H7 (cell line): ENCODE measurements around the gene TUFM. TPM values are rescaled to one million over a fixed set of nuclear protein-coding genes. Genes with fewer than 3 reads are reported as not detected.
A peak's percentile ranks its signal among the peaks of the same experiment; 100 is the strongest.
"Not testable (repeated sequence)": the region's sequence is repeated elsewhere in the genome, so short reads cannot be mapped to it uniquely, and the experiment has no call there.

ENCODE experiments used
- DNase-seq: peaks from one replicate; pipeline ENCODE4 v3.0.0; 2012
- H3K27me3 ChIP-seq: 2 replicates; pipeline ENCODE4 v1.6.0; 2011; ENCODE audit warnings: mild to moderate bottlenecking, low read length; ENCODE audit not compliant: control insufficient read depth, insufficient read depth
- H3K36me3 ChIP-seq: replicated peaks from 2 replicates; pipeline ENCODE4 v1.5.1; 2011; ENCODE audit warnings: low read length; ENCODE audit not compliant: control insufficient read depth, insufficient read depth
- H3K4me3 ChIP-seq: 2 replicates; pipeline ENCODE4 v1.5.1; 2011; ENCODE audit warnings: low read depth, mild to moderate bottlenecking, control low read depth, low read length, moderate library complexity; ENCODE audit not compliant: insufficient read depth
- total RNA-seq: library from RNA; depleted of rRNA; stranded (reverse); fragments of >200 nt; shearing (Covaris generic); gene quantifications from 2 replicates; pipeline ENCODE4 v1.2.3, GENCODE V29; 2014

Gene TUFM
- total RNA-seq, 1 experiment from 2014 or later, result 299 TPM

DNA sequence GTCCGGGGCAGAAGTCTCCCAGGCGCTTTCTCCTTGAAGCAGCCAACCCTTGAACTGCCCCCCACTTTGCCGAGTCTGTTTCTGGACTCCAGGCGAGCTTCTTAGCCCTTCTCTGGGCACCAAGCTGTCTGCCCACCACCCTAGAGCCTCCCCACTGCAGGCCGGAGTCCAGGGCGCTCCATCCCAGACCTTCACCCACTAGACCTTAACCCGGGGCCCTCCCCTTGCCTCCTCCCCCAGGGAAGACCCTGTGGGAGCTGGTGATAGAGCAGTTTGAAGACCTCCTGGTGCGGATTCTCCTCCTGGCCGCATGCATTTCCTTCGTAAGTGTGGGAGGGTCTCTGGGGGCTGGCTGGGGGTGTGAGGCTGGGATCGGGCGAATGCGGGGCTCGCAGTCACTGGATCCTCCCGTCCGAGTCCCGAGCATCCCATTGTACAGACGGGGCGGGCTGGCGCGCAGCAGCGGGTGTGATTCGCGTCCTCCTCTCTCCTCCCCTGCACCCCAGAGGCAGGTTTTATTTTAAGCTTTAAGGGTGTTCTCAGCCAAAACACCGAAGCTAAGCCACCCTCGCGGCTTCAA is 33.2 kb upstream of the TUFM start:
- DNase-seq, result no peak
- H3K4me3 ChIP-seq, result peak overlapping the region; percentile 73
- no peaks in the 10 kb centered on the region; the same call in 1 of the 2 replicates for H3K36me3 ChIP-seq
- H3K27me3 ChIP-seq, result peaks cover 13% of the 10 kb centered on the region

DNA sequence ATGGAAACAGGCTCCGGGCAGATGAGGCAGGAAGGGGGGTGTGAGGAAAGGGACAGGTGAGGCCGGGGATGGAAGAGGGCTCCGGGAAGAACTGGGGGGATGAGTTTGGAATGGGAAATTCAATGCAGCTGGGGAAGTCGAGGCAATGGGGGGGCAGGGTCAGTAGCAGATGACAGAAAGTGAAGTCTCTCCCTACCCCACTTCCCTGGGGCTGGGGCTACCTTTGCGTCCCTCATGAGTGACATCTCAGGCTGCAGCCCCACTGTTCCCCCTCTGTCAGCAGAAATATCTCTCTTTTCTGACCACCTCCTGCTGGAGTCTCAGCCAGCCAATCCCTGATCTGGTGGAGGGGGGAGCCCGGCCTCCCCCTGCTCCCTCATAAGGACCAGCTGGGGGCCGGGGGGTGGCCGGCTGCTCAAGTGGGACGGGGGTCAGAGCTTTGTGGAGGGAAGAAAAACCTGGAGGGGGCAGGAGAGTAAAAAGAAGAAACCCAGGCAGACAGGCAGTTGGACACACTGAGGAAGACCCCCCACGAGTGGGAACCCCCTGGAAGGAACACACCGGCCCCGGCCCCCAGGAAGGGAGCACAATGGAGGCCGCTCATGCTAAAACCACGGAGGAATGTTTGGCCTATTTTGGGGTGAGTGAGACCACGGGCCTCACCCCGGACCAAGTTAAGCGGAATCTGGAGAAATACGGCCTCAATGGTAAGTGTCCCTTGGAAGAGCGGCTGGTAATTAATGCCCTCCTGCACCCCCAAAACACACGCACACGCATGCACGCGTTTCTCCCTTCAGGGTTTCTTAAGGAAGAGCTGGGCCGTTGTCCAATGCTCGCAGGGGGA is 32.2 kb upstream of the TUFM start, which contains the start of gene ATP2A1:
Gene ATP2A1, plus strand, starts transcription at position 406 of the 844 bp plus-strand sequence. Its CDS starts 184 bp downstream, at position 590.
- peak; percentile 47 for DNase-seq
- peak within 1 kb of the TSS; percentile 73 for H3K4me3 ChIP-seq
- H3K27me3 ChIP-seq, result peaks cover 13% of the 10 kb centered on the region
- peaks cover 2% of the 10 kb centered on the region for H3K36me3 ChIP-seq

DNA sequence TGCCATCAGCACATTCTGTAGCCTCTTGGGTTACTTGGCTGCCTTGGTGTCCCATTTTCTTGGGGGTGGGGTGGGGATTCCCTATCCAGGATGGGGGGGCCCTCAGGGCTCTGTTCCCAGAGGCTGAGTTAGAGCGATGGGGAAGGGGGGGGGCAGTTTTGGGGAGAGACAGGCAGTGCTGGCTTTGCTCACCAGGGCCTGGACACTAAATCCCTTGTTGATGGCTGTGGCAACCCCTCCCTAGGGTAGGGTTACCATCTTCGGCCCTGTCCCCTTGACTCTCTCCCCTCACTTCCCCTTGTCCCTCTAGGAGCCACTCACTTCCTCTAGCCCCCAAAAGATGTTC is 31.5 kb upstream of the TUFM start:
- peak; percentile 60 for DNase-seq
- H3K27me3 ChIP-seq, result peaks cover 13% of the 10 kb centered on the region
- H3K36me3 ChIP-seq, result peaks cover 2% of the 10 kb centered on the region
- no peak overlapping the region for H3K4me3 ChIP-seq

DNA sequence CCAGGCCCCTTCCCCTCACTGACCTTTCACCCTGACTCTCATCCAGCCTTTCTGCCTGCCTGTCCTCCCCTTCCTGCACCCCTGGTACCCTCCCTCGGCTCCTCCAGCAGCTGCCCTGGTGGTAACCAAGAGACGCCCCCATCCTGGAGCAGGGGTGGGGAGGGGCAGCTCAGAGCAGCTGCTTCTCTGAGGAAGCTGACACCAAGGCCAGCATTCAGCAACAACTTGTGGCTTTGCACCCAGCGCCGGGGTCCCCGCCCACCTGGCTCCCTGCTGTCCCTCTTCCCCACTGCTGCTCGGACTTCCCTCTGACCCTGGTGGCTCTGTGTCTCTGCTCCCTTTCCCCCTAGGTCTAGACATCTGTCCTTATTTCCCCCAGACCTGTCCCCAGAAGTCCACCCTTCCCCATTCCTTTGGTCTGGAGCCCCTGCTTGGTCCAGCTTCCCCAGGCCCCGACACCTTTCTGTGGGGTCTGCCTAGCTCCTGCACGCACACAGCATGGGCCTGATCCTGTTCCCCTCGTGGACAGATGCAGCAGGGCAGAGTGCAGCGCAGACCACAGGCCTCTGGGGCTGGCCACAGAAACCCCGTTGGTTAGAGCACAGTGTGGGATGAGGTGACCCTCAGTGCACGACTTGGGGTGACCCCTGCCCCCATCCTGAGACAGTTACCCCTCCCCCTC is 31.0 kb upstream of the TUFM start:
- H3K36me3 ChIP-seq, result peaks cover 2% of the 10 kb centered on the region
- H3K27me3 ChIP-seq, result peaks cover 13% of the 10 kb centered on the region
- no peak overlapping the region for H3K4me3 ChIP-seq
- DNase-seq, result peak; percentile 69

DNA sequence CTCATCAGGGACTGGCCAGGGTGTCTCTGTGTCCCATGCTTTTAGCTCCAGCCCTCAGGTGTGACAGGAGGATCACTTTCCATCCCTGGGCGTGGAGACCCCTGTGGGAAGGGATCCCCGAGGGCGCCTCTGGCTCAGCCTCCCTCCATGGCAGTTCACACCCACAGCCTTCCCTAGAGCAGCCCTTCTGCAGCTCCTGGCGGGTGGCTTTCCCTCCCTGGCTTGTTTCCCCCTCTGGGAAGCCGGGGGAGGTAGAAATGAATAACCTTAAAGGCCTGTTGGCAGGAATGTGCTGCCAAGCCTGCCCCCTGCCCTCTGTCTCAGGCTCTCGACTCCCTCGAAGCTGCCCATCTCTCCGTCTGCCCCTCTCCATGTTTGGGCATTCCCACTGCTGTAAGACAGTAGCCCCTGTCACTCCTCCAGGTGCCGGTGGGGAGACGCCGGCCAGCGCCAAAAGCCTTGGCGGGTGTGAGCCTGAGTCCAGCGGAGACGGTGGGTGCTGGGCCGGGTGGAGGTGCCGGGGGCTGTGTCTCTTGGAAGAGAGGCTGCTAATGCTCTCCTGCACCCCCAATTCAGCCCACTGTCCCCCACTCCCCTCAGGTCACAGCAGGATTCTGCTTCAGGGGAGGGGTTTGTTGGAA is 30.0 kb upstream of the TUFM start:
- Histone ChIP-seq H3K4me3 (no peak overlapping the region), H3K36me3 (peaks cover 3% of the 10 kb centered on the region), H3K27me3 (peaks cover 11% of the 10 kb centered on the region)
- DNase-seq, result peak; percentile 67

DNA sequence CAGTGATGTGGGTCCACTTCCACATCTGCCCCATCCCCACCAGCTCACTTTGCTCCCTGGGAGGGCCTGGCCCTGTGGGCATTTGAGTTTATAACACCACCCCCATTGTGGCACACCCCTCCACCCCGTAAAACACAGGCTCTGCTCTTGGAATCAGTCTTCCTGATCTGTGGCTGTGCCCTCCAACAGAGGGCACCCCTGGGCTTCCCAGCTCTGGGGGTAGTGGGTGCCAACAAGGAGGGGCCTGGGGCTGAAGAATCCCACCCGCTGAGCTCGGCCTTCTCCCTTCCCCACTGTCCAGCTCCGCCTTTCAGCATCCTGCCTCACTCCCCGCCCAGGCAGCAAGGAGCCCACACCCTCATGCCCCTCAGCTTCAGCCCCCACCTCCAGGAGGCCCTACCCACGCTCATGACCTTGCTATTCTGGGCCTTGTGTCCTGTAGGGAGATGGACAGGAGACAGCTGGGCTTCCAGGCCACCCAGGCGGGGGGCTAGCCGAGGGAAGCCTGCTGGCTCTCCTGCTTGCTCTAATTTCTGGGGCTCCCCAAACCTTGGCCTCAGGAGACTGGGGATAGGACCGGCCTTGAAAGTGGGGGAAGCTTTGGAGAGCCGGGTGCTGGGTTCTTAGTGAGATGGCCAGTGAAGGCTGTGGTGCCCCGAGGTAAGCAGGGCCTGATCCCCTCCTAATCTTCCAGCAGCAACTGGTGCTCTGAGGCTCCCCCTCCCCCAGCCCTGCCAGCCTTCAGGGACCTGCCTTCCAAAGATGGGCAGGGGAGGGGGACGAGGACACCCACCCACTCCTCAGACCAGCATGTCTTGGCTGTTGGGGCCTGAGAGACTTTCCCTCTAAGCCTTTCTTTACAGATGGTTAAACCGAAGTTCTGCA is 29.2 kb upstream of the TUFM start:
- peaks cover 3% of the 10 kb centered on the region for H3K27me3 ChIP-seq
- H3K36me3 ChIP-seq, result peaks cover 7% of the 10 kb centered on the region
- H3K4me3 ChIP-seq, result no peak overlapping the region
- peak; percentile 64 for DNase-seq

DNA sequence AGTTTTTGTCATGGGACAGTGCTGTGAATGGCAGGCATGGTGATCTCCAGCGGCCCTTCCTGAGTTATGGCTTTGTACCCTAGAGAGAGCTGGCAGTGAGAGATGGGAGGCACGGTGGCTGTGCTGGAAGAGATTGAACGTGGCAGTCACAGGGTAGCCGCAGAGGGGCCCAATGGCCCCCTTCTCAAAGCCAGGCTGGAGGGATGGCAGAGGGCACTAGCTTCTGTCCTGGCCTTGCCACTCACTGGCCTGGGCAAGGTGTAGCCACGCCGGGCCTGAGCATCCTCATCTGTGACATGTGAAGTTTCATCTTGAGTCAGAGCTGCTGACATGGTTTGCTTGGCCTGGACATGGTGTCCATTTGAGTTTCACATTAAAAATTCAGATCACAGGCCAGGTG is 28.3 kb upstream of the TUFM start:
- DNase-seq, result peak; percentile 24
- peaks cover 2% of the 10 kb centered on the region; the same call in 1 of the 2 replicates for H3K27me3 ChIP-seq
- peaks cover 16% of the 10 kb centered on the region for H3K36me3 ChIP-seq
- no peak overlapping the region for H3K4me3 ChIP-seq

DNA sequence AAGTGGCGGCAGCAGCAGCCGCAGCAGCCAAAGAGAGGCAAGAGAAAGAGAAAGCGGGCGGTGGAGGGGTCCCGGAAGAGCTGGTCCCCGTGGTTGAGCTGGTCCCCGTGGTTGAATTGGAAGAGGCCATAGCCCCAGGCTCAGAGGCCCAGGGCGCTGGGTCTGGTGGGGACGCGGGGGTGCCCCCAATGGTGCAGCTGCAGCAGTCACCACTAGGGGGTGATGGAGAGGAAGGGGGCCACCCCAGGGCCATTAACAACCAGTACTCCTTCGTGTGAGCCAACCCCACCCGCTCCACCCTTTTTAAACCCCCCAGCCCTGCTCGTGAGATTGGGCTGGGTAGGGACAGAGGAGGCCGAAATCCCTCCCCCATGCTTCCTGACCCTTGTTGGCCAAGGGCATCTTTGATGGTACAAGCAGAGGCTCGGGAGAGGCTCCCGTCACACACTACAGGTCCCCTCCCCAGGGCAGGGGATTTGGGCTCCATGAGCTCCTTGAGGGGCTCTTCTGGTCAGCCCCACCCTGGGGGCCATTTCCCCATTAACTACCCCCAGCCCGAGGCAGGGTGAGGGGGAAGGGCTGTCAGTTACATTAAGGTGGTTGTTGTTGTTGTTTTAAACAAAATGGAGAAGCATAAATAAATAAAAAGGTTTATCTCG is 27.5 kb upstream of the TUFM start:
- DNase-seq, result peak; percentile 96
- Histone ChIP-seq H3K27me3 (peaks cover under 1% of the 10 kb centered on the region; the same call in 1 of the 2 replicates), H3K36me3 (peaks cover 23% of the 10 kb centered on the region), H3K4me3 (no peak overlapping the region)

DNA sequence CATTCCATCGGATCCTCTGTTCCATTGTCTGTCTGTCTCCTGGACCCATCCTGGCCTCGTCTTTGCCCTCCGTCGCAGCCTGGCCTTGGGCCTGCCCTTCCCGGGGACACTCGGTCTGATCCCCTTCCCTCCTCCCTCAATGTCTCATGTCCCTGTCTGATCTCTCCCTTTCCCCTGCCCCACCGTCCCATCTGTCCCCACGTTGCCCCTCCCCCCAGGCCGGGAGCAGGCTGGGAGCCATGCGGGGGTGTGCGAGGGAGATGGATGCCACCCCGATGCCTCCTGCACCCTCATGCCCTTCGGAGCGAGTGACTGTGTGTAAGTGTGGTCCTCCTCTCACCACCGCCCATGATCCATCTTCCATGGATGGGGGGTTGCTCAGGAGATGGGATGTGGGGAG is 26.8 kb upstream of the TUFM start:
- no peak overlapping the region for H3K4me3 ChIP-seq
- H3K36me3 ChIP-seq, result peaks cover 23% of the 10 kb centered on the region
- peak; percentile 62 for DNase-seq
- H3K27me3 ChIP-seq, result no peaks in the 10 kb centered on the region

DNA sequence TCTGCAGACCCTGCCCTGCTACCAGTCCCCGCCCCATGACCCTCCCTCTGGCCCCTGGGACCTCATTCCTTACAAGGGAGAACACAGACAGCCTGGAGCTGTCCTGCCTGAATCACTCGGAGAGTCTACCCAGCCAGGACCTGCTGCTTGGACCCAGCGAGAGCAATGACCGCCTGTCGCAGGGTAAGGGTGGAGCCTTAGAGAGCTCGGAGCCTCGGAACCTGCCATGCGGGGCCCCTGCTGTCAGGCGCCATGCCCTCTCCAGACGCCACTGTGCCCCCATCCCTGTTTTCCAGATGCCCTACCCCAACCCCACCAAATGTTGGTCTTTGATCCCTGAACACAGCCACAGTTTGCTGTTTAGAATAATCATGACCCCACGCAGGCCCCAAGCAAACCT is 23.1 kb upstream of the TUFM start:
- DNase-seq, result no peak
- Histone ChIP-seq H3K4me3 (no peak overlapping the region), H3K27me3 (no peaks in the 10 kb centered on the region), H3K36me3 (peaks cover 28% of the 10 kb centered on the region)

DNA sequence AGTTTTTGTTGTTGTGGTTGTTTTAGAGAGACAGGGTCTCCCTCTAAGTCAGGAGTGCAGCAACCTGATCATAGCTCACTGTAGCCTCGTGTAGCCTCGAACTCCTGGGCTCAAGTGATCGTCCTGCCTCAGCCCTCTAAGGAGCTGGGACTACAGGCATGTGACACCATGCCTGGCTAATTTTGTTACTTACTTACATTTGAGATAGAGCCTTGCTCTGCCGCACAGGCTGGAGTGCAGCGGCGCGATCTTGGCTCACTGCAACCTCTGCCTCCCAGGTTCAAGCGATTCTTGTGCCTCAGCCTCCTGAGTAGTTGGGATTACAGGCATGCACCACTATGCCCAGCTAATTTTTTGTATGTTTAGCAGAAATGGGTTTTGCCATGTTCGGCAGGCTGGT is 21.5 kb upstream of the TUFM start:
- not testable (repeated sequence) for H3K27me3 ChIP-seq, H3K4me3 ChIP-seq, DNase-seq
- H3K36me3 ChIP-seq, result peaks cover 27% of the 10 kb centered on the region

DNA sequence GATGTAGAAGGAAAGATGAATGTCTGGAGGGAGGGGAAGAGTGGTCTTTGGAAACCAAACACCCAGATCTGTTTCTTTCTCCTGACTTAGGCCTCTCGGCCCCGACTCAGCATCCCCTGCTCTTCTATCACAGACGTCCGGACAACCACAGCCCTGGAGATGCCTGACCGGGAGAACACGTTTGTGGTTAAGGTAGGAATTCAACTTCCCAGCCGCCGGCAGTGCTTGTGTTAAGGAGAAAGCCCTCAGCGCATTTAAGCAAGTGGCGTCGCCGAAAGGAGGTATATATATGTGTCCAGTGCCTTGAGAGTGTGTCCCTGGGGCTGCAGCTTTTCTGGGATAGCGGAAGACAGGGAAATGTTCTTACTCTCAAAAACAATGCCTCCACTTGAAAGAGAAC is 21.1 kb upstream of the TUFM start:
- Histone ChIP-seq H3K36me3 (peaks cover 27% of the 10 kb centered on the region), H3K4me3 (no peak overlapping the region), H3K27me3 (no peaks in the 10 kb centered on the region)
- DNase-seq, result no peak

DNA sequence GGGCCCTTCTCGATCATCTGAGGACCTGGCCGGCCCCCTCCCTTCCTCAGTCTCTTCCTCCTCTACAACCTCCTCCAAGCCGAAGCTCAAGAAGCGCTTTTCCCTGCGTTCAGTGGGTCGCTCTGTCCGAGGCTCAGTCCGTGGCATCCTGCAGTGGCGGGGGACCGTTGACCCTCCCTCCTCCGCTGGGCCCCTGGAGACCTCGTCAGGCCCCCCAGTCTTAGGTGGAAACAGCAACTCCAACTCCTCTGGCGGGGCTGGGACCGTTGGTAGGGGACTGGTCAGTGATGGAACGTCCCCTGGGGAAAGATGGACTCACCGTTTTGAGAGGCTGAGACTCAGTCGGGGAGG is 20.3 kb upstream of the TUFM start:
- no peak overlapping the region for H3K4me3 ChIP-seq
- H3K27me3 ChIP-seq, result no peaks in the 10 kb centered on the region
- DNase-seq, result no peak
- peaks cover 27% of the 10 kb centered on the region for H3K36me3 ChIP-seq
